Tibial nerve (tissue), 3 donors: ENCODE results near the gene HYCC1.

Experiments
- POLR2A ChIP-seq, 2 donors: fragments of 450-650 bp; IDR thresholded peaks; one replicate each; pipeline ENCODE4 v1.6.1; 2017; ENCODE audit warnings: antibody characterized with exemption in 2 of 2, mild to moderate bottlenecking in 2 of 2, moderate library complexity in 2 of 2
- TF ChIP-seq, protein P1 (sequence below), 5 experiments: fragments of 200-600 bp in 3 of 5; fragments of 450-650 bp in 2 of 5; sonication (generic) in 3 of 5; IDR thresholded peaks; one replicate each; pipeline ENCODE4 v1.5.1; 2016 to 2019; ENCODE audit warnings: antibody characterized with exemption in 5 of 5, mild to moderate bottlenecking in 3 of 5, moderate library complexity in 2 of 5

DNA sequence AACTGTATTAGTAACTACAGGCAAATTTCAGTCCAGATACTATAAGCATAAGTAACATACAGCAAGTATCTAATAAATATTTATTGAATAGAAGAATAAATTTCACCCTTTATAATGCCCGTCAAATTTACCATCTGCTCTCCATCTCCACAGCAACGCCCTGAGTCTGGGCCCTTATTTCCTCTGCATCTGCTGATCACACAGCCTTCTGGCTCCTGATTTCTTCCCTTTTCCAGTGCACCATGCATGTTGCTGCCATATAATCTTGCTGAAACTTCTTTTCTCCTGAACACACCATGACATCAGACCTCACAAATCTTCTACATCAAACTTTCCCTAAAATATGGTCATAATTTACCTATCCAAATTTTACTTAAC is 15.4 kb downstream of the HYCC1 start:
- TF ChIP-seq, protein P1, sequence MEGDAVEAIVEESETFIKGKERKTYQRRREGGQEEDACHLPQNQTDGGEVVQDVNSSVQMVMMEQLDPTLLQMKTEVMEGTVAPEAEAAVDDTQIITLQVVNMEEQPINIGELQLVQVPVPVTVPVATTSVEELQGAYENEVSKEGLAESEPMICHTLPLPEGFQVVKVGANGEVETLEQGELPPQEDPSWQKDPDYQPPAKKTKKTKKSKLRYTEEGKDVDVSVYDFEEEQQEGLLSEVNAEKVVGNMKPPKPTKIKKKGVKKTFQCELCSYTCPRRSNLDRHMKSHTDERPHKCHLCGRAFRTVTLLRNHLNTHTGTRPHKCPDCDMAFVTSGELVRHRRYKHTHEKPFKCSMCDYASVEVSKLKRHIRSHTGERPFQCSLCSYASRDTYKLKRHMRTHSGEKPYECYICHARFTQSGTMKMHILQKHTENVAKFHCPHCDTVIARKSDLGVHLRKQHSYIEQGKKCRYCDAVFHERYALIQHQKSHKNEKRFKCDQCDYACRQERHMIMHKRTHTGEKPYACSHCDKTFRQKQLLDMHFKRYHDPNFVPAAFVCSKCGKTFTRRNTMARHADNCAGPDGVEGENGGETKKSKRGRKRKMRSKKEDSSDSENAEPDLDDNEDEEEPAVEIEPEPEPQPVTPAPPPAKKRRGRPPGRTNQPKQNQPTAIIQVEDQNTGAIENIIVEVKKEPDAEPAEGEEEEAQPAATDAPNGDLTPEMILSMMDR (IDR thresholded peaks at IDR 0.05): no peak
- TF ChIP-seq POLR2A (IDR thresholded peaks at IDR 0.05): no peak
